ENCODE measurements around the gene SETD3. TPM values are rescaled to one million over a fixed set of nuclear protein-coding genes. Genes with fewer than 3 reads are reported as not detected.

Gene SETD3
- total and polyA plus RNA-seq, 10 of the 15 experiments (the other 5 are each of a cell fraction or from before 2014, with no cell fraction given) = 11.3 to 44.2 (median 36.5) TPM

DNA sequence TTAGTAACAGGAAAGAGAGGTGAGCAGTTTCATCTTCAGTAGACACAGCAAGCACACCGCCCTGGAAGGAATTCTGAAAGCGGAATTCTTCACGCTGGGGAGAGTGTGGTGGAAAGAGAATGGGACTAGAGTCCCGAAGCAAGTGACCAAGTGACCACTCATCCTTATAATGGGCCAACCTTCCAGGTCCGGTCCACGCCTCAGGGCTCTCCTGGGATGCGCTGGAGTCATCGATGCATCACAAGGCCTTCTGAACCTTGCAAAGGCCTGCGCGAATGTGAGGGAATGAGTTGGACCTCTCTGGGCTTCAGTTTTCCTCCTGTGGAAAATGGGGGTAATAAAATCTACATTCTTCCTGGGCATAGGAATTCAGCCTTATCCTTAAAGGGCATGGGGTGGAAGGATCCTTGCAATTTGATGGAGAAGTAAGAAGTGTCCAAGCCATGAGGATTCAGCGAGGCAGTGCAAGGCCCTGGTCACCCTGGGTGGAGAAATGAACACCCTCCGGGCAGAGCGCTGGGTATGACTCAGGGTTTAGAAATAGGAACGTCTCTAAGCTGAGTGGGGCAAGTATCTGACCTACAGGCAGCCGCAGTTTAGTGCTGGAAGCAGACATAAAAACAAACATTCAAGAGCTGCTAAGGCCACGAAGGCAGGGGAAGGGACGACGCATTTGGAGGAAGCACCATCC is 97.7 kb downstream of the SETD3 start:
- no peak overlapping the region for H3K4me2 ChIP-seq (ENCODE audit: control insufficient read depth, insufficient read depth)
- no peak for FAIRE-seq
- ATAC-seq = no peak
- intact Hi-C loops (cut with micrococcal nuclease; ENCODE audit: unreplicated experiment) (no loop called here), in situ Hi-C loops (cut with MboI) (no loop called here)
- ChIA-PET RAD21 (ENCODE audit: unreplicated experiment) (no interaction called here), SMC1A (ENCODE audit: uncharacterized antibody, unreplicated experiment) (no interaction called here), POLR2A (no interaction called here), CTCF (interaction anchor here (1.3 to 1.6 kb wide), 2 partner anchors 10 to 14 kb away, joined by 8 read pairs; no protein-coding TSS in a partner anchor)
- H3K27me3 ChIP-seq (replicated peaks in 1 of 2; ENCODE audit: control insufficient read depth in 2 of 2, insufficient read depth in 2 of 2, low read length in 1 of 2) = peaks cover 0 to 3% of the 10 kb centered on the region in 2 experiments; a peak in 1 of 4 replicates
- WGBS (ENCODE audit: insufficient coverage, insufficient replicate concordance, low lambda C conversion rate, missing lambda C conversion rate) = 44% methylated on average over 18 of the region's 18 CpGs
- no peaks in the 10 kb centered on the region for H4K20me1 ChIP-seq (ENCODE audit: control insufficient read depth, insufficient read depth)
- H2AFZ ChIP-seq (ENCODE audit: control insufficient read depth, low read depth, low read length) = no peak overlapping the region
- H3K36me3 ChIP-seq (ENCODE audit: control insufficient read depth in 2 of 2, insufficient read depth in 2 of 2, low read length in 1 of 2) = no peaks in the 10 kb centered on the region
- H3K4me3 ChIP-seq = no peak overlapping the region
- H3K9ac ChIP-seq (ENCODE audit: control insufficient read depth, insufficient read depth, low read length) = no peak overlapping the region
- TF ChIP-seq ATF7 (IDR thresholded peaks at IDR 0.05; ENCODE audit: low read depth) (no peak), SMAD5 (IDR thresholded peaks at IDR 0.05; ENCODE audit: low read depth) (no peak)
- no peaks in the 10 kb centered on the region for H3K4me1 ChIP-seq (ENCODE audit: control insufficient read depth, insufficient read depth, low read length)
- H3K27ac ChIP-seq (ENCODE audit: control insufficient read depth, insufficient read depth) = no peak overlapping the region
- no peak for DNase-seq (ENCODE audit: low read depth, low spot score)
- no peaks in the 10 kb centered on the region for H3K79me2 ChIP-seq (ENCODE audit: control insufficient read depth, insufficient read depth, low read length)
- no TSS peak for BruUV-seq (replicated peaks)
- no peaks in the 10 kb centered on the region for H3K9me3 ChIP-seq (replicated peaks; ENCODE audit: control insufficient read depth, insufficient read depth, low read length)

DNA sequence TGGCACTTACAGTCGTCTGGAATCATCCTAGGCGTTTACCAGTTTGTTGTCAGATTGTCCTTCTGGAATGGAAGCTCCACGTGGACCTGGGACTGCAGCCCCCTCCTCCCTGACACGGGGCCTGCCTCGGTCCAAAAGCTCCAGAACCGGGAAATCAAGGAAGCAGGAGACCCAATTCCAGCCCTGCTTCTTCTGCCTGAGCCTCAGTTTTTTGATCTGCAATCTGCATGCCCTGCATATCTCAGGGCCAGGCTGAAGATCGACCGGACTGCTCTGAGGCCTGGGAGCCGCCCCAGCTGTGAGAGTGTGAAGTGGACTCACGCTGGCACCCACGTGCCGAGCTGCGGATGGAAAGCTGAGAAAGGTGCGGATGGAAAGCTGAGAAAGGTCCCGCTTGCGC is 98.6 kb downstream of the SETD3 start:
- RAD21 ChIA-PET (ENCODE audit: unreplicated experiment) = no interaction called here
- DNase-seq (ENCODE audit: low read depth, low spot score) (no peak), ATAC-seq (no peak), FAIRE-seq (no peak)
- POLR2A ChIA-PET = no interaction called here
- Histone ChIP-seq H2AFZ (ENCODE audit: control insufficient read depth, low read depth, low read length) (no peak overlapping the region), H4K20me1 (ENCODE audit: control insufficient read depth, insufficient read depth) (no peaks in the 10 kb centered on the region), H3K4me2 (ENCODE audit: control insufficient read depth, insufficient read depth) (no peak overlapping the region), H3K4me1 (ENCODE audit: control insufficient read depth, insufficient read depth, low read length) (no peaks in the 10 kb centered on the region), H3K9me3 (replicated peaks; ENCODE audit: control insufficient read depth, insufficient read depth, low read length) (no peaks in the 10 kb centered on the region), H3K4me3 (no peak overlapping the region), H3K27ac (ENCODE audit: control insufficient read depth, insufficient read depth) (no peak overlapping the region), H3K27me3 (replicated peaks in 1 of 2; ENCODE audit: control insufficient read depth in 2 of 2, insufficient read depth in 2 of 2, low read length in 1 of 2) (peaks cover 0 to 3% of the 10 kb centered on the region in 2 experiments; a peak in 1 of 4 replicates), H3K9ac (ENCODE audit: control insufficient read depth, insufficient read depth, low read length) (no peak overlapping the region), H3K36me3 (ENCODE audit: control insufficient read depth in 2 of 2, insufficient read depth in 2 of 2, low read length in 1 of 2) (no peaks in the 10 kb centered on the region), H3K79me2 (ENCODE audit: control insufficient read depth, insufficient read depth, low read length) (no peaks in the 10 kb centered on the region)
- SMC1A ChIA-PET (ENCODE audit: uncharacterized antibody, unreplicated experiment) = no interaction called here
- BruUV-seq (replicated peaks) = no TSS peak
- 34% methylated on average over 16 of the region's 16 CpGs for WGBS (ENCODE audit: insufficient coverage, insufficient replicate concordance, low lambda C conversion rate, missing lambda C conversion rate)
- in situ Hi-C loops (cut with MboI) (no loop called here), intact Hi-C loops (cut with micrococcal nuclease; ENCODE audit: unreplicated experiment) (no loop called here)
- TF ChIP-seq NFYB (IDR thresholded peaks at IDR 0.05; ENCODE audit: insufficient read depth, low read depth, low read length) = no peak
- TF ChIP-seq CBFB (IDR thresholded peaks at IDR 0.05; ENCODE audit: low read depth) = no peak
- TF ChIP-seq EGR1 (IDR thresholded peaks at IDR 0.05; ENCODE audit: borderline replicate concordance in 1 of 2, low read depth in 2 of 2, low read length in 2 of 2) = no peak
- no peak for TF ChIP-seq LARP7 (IDR thresholded peaks at IDR 0.05)
- TF ChIP-seq SUZ12 (IDR thresholded peaks at IDR 0.05; ENCODE audit: unreplicated experiment) = no peak
- TF ChIP-seq, protein P1, sequence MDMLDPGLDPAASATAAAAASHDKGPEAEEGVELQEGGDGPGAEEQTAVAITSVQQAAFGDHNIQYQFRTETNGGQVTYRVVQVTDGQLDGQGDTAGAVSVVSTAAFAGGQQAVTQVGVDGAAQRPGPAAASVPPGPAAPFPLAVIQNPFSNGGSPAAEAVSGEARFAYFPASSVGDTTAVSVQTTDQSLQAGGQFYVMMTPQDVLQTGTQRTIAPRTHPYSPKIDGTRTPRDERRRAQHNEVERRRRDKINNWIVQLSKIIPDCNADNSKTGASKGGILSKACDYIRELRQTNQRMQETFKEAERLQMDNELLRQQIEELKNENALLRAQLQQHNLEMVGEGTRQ (IDR thresholded peaks at IDR 0.05; ENCODE audit: borderline replicate concordance, low read depth, low read length) = no peak
- CTCF ChIA-PET = interaction anchor here (1.3 kb wide), 1 partner anchor 11 kb away, joined by 8 read pairs; no protein-coding TSS in a partner anchor

Measured in GM12878 (cell line).